Right ventricle myocardium inferior (tissue), 1 donor: Measurements from ENCODE around the gene ZNF273. TPM values are rescaled to one million over a fixed set of nuclear protein-coding genes. Genes with fewer than 3 reads are reported as not detected.
A peak's percentile ranks its signal among the peaks of the same experiment; 100 is the strongest.
"Not testable (repeated sequence)": the region's sequence is repeated elsewhere in the genome, so short reads cannot be mapped to it uniquely, and the experiment has no call there.

Source experiments
- ATAC-seq: fragments of 200-7000 bp; cut with Tn5 transposase; one replicate; pipeline ENCODE4 v1.9.1; 2020; ENCODE audit warnings: mild to moderate bottlenecking, moderate library complexity
- DNase-seq: peaks from one replicate; pipeline ENCODE4 v3.0.0; 2021; ENCODE audit errors: missing footprints
- intact Hi-C: fragments of 100-400 bp; cut with DNase I; formaldehyde crosslinking; loops from one replicate; pipeline ENCODE4 v1.11.0; 2022
- long read RNA-seq: library from polyadenylated mRNA; unstranded; transcript quantifications from one replicate; pipeline ENCODE4 v2.0.0, GENCODE V29; 2021
- total RNA-seq: library from RNA; stranded (reverse); fragmentation: NEBNext Ultra II Directional; extraction: Animal tissue kit (Norgen Biotek cat#: 25700); gene quantifications from one replicate; pipeline ENCODE4 v1.2.1, GENCODE V29; 2021
- donor health status: DM: no; HTN: yes; CAD: no; lungs with severe emphysema.

ZNF273 gene
- 1.5 TPM for total RNA-seq
- long read RNA-seq, partial matches to known transcripts, result 0 of 1 reads
- long read RNA-seq, other reads (novel, unspliced or antisense), result 1 of 1 reads

DNA sequence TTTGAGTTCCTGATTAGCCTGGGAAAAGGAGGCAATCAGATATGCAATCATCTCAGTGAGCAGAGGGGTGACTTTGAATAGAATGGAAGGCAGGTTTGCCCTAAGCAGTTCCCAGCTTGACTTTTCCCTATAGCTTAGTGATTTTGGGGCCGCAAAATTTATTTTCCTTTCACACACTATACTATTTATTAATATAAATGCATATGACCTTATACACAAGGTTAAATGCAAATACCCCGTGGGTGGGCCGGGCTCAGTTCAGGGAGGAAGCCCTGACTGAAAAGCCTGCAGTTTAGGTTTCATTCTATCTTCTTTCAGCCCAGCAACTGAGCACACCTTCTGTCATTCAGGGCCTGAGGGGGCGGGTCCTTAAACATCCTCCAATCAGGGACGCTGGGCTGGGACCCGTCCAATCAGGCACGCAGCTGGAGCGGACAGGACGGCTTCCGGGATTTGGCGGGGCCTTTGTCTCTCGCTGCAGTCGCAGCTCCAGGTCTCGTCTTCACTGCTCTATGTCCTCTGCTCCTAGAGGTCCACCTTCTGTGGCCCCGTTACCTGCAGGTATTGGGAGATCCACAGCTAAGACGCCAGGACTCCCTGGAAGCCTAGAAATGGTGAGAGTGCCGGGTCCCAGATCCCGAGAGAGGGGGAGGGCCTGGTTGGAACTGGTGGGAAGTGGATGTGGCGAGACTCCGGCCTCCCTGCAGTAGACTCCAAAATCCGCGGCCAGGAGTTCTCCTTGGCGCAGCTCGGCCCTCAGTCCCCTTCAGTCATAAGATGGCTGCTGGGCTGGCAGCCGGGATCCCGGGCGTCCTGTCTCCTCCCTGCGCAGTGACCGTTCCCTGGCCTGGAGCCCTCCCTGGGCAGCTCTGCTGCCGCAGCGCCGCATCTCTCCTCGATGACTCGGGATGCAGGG is at the start of gene ZNF273:
TSS of gene ZNF273 (plus strand) at position 468 of the 916 bp plus-strand sequence. CDS start at position 513, 45 bp downstream.
- peak; percentile 95 for DNase-seq
- intact Hi-C loops, result no loop called here

GRCh38 chr7:64853679-64854078 is 49.4 kb upstream of the ZNF273 start:
- no peak for ATAC-seq
- no peak for DNase-seq
- intact Hi-C loops, result no loop called here

More for the DNA sequence above, at the start of gene ZNF273:
- ATAC-seq, result peak; percentile 97

DNA sequence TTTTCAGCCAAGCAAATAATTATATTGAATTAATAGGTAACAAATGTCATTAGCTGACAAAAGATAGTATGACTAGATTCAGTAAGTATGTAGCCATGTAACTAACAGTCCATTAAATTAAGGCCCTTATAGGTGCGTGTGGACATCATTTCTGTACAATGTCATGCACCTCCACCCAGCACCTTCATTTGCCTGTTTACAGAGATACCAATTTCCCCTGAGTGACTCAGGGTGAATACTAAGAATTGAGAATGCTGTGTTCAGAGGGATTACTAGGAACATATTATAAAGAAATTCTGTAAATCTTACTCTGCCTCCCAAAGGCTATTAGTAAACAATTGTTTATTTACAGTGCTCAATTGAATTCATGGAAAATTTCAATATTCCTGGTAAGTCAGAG is 48.1 kb upstream of the ZNF273 start:
- DNase-seq, result no peak
- ATAC-seq, result no peak
- intact Hi-C loops, result no loop called here

GRCh38 chr7:64863021-64863420 is 40.1 kb upstream of the ZNF273 start:
- ATAC-seq, result no peak
- intact Hi-C loops, result no loop called here
- DNase-seq, result no peak

DNA sequence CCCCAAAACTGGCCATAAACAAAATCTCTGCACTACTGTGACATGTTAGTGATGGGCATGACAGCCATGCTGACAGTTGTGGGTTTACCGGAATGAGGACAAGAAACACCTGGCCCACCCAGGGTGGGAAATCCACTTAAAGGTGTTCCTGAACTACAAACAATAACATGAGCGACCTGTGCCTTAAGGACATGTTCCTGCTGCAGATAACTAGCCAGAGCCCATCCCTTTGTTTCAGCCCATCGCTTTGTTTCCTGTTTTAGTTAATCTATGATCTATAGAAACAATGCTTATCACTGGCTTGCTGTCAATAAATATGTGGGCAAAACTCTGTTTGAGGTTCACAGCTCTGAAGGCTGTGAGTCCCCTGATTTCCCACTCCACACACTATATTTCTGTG is 39.5 kb upstream of the ZNF273 start:
- intact Hi-C loops, ATAC-seq, DNase-seq: not testable (repeated sequence)

- intact Hi-C loops, result no loop called here
- DNase-seq, result no peak
- no peak for ATAC-seq
These were observed 39.1 kb upstream of the ZNF273 start for GRCh38 chr7:64863969-64864368.

GRCh38 chr7:64867863-64868440 is 35.1 kb upstream of the ZNF273 start:
- intact Hi-C loops, result no loop called here
- no peak for DNase-seq

DNA sequence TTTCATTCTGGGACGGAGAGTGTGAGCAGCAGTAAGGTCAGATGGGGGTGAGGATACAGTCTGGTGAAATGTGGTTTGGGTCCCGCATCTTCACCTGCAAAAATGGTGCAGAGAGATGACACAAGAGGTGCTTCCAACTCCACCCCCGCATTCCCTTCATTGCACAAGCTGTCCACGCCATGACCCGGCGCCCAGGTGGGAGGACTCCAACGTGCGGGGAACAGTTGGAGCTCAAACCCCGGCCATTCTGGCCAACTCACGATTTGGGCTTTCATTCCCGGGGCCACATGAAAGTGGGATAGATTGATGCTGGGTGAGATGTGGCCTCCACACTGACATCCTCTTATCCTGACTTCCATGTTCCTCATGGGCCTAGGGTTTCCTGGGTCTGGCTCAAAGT is 34.6 kb upstream of the ZNF273 start:
- DNase-seq (no peak), ATAC-seq (no peak)
- intact Hi-C loops, result no loop called here

More at GRCh38 chr7:64867863-64868440, 35.1 kb upstream of the ZNF273 start:
- no peak for ATAC-seq

DNA sequence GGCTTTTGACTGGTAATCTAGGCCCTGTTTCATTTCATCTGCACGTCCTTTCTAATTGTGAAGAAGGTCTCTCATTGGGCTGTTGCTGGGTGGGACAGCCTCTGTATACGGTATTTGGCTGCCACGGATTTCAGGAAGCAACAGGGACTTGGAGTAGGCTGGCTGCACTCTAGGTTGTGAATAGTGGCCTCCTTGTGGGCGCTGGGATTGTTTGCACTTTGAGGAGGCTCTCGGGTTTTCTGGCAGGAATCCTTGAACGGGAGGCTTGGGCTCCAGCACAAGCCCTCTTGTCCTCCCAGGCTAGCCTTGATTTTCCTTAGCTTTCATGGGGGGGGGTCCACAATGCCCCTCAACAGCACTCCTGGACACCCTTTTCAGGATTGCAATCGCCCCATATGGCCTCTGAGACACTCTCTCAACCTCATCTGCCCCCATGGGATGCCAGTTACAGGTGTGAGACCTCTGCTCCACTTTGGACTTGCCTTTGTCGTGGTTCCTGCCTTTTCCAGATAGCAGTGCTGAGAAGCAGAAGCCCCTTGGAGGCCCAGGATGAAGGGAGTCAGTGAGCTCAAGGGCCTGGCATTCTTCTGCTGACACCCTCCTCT is 33.9 kb upstream of the ZNF273 start:
- ATAC-seq (no peak), DNase-seq (no peak)
- intact Hi-C loops, result no loop called here

DNA sequence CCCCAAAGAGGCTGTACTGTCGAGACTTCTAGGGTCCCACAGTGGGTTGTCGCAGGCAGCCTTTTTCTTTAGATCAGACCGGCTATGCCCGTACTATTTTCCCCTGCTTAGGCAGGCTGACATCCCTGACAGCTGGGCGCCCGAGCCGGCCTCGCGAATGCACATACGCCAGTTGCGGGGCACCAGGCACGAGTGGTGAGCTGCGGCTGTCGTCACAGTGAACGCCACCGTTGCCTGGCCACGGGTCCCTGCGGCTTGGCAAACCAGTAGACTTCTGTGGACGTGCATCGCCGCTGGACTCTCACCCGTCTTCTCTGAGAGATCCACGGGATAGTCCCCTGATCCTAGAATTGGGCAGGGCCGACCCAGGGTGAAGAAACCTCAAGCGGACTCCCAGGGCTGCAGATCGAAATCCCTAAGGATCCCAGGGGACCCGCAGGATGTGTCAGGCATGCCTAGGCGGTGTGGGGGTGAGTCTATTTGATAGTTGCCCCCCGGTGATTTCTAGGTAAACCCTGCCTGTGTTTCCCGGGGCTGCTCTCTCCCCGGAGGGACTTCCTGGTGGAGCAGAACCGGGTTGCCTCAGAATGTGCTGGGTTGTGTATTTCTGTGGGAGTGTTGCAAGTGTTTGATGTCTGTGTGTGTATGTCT is 33.0 kb upstream of the ZNF273 start:
- intact Hi-C loops, result no loop called here
- DNase-seq, result no peak
- no peak for ATAC-seq

DNA sequence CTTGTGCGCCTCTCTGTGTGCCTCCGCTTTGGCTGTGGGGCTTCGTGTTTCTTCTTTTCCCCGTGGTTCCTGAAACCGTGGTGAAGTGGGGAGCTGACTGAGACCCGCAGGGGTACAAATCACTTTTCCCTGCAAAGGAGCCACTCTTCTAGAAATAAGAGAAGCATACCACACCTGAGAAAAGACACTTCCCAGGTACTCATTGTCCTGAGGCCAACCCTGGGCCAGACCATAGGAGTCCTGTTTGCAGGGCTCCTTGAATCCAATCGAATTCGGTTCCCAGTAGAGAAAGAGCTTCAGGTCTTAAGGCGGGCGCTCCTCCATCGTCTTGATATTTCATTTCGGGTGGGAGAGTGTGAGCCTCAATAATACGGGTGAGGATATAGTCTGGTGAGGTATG is 32.4 kb upstream of the ZNF273 start:
- intact Hi-C loops, result no loop called here
- ATAC-seq, result no peak
- DNase-seq, result no peak

DNA sequence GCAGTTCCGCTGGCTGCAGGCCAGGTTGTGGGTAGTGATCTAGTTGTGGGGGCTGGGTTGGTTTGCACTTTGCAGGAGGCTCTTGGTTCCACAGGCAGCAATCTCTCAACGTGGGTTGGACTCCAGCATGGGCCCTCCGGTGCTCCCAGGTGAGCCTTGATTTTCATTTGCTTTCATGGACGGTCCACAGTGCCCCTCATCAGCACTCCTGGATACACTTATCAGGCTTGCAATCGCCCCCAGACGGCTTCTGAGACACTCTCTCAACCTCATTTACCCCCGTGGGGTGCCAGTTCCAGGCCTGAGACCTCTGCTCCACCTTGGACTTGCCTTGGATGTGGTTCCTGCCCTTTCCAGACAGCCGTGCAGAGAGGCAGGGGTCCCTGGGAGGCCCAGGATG is 31.3 kb upstream of the ZNF273 start:
- intact Hi-C loops, result no loop called here
- DNase-seq, result no peak
- ATAC-seq, result no peak

GRCh38 chr7:64872351-64873154 is 30.5 kb upstream of the ZNF273 start:
- DNase-seq (no peak), ATAC-seq (no peak)
- intact Hi-C loops, result no loop called here

- ATAC-seq (no peak), DNase-seq (no peak)
- intact Hi-C loops, result no loop called here
These were observed 29.9 kb upstream of the ZNF273 start for GRCh38 chr7:64873155-64873500.

- no peak for ATAC-seq
- no peak for DNase-seq
- intact Hi-C loops, result no loop called here
These were observed 29.6 kb upstream of the ZNF273 start for GRCh38 chr7:64873517-64873916.

DNA sequence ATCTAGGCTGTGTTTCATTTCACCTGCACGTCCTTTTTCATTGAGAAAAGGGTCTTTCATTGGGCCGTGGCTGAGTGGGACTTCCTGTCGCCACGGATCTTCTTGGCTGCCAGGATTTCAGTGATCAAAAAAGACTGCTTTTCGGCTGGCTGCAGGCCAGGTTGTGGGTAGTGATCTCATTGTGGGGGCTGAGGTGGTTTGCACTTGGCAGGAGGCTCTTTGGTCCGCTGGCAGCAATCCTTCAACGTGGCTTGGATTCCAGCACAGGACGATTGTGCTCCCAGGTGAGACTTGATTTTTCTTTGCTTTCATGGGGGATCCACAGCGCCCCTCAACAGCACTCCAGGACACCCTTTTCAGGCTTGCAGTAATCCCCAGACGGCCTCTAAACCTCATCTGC is 29.0 kb upstream of the ZNF273 start:
- intact Hi-C loops, result no loop called here
- no peak for ATAC-seq
- DNase-seq, result no peak

DNA sequence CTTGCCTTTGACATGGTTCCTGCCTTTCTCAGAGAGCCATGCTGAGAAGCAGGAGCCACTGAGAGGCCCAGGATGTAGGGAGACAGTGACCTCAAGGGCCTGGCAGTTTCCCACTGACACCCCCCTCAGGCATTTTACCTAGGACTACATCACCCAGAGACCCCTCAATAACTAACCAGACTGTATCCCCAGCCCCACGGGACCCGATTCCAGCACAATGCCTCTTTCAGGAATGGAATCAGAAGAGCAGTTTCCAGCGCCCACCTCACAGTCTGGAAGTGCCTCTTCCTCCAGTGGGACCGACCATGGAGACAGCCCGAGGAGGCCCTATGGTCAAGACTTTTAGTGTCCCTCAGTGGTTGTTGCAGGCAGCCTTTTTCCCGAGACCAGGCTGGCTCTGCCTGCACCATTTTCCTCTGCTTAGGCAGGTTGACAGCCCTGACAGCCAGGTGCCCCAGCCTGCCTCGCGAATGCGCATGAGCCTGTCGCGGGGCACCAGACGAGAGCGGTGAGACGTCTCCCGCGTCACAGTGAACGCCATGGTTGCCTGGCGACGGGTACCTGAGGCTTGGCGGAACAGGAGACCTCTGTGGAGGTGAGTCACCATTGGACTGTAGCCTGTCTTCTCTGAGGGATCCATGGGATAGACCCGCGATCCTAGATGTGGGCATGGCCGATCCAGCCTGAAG is 28.4 kb upstream of the ZNF273 start:
- DNase-seq, result no peak
- intact Hi-C loops, result no loop called here
- no peak for ATAC-seq

GRCh38 chr7:64875258-64875657 is 27.8 kb upstream of the ZNF273 start:
- ATAC-seq, result no peak
- intact Hi-C loops, result no loop called here
- DNase-seq, result no peak
